ENCODE measurements around the gene HCCS. TPM values are rescaled to one million over a fixed set of nuclear protein-coding genes. Genes with fewer than 3 reads are reported as not detected.

The HCCS gene
- total and polyA plus RNA-seq, 2 donors (not counting 3 experiments of a cell fraction or from before 2014, with no cell fraction given): 16.9 to 39.3 TPM

DNA sequence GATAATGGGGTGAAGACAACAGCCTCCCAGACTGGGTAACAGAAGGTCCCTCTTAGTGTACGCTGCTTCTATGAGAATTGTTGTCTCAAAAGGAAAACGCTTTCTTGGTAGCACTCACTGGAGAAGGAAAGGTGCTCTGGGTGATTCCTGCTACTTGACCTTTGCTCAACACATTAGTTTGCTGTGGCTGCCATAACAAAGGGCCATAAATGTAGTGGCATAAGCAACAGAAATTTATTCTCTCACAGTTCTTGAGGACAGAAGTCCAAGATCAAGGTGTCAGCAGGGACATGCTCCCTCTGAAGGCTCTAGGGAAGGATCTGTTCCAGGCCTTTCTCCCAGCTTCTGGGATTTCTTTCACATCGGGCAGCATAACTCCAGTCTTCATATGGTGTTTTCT is 19.0 kb downstream of the HCCS start:
- H3K4me2 ChIP-seq (ENCODE audit: insufficient read depth, low read length): no peak overlapping the region
- ChIA-PET POLR2A (no interaction called here), CTCF (no interaction called here)
- H3K9me3 ChIP-seq (replicated peaks; ENCODE audit: control insufficient read depth, insufficient read depth, low read length): no peaks in the 10 kb centered on the region
- H3K36me3 ChIP-seq (ENCODE audit: control insufficient read depth in 2 of 2, extremely low read depth in 1 of 2, insufficient read depth in 2 of 2, low read length in 2 of 2): no peaks in the 10 kb centered on the region
- H3K4me3 ChIP-seq (replicated peaks in 1 of 3; ENCODE audit: insufficient read depth in 1 of 3, low read depth in 1 of 3, low read length in 3 of 3): no peak overlapping the region
- no peaks in the 10 kb centered on the region for H3K27me3 ChIP-seq (ENCODE audit: control insufficient read depth in 2 of 2, insufficient read depth in 2 of 2, low read length in 2 of 2)
- no peaks in the 10 kb centered on the region for H3K79me2 ChIP-seq (ENCODE audit: control insufficient read depth, insufficient read depth, low read length)
- no peak overlapping the region for H3K9ac ChIP-seq (replicated peaks; ENCODE audit: extremely low read depth, insufficient read depth, low read length)
- H4K20me1 ChIP-seq (replicated peaks; ENCODE audit: control insufficient read depth, extremely low read depth, insufficient read depth, low read length): no peaks in the 10 kb centered on the region
- dilution Hi-C loops (cut with MboI; ENCODE audit: extremely low pct_ligation_motif_present, low sequenced_read_pairs): no loop called here
- no peak overlapping the region for H2AFZ ChIP-seq (ENCODE audit: low read depth, low read length)
- TF ChIP-seq POLR2AphosphoS5 (IDR thresholded peaks at IDR 0.05; ENCODE audit: insufficient read depth, low read depth, low read length): no peak
- TF ChIP-seq GATA2 (IDR thresholded peaks at IDR 0.05; ENCODE audit: insufficient read depth, insufficient read length, low read depth, low read length): no peak
- TF ChIP-seq EZH2 (IDR thresholded peaks at IDR 0.05; ENCODE audit: borderline replicate concordance, low read depth, low read length, severe bottlenecking): no peak
- TF ChIP-seq, protein P1, sequence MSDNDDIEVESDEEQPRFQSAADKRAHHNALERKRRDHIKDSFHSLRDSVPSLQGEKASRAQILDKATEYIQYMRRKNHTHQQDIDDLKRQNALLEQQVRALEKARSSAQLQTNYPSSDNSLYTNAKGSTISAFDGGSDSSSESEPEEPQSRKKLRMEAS (IDR thresholded peaks at IDR 0.05; ENCODE audit: insufficient read depth, insufficient read length): no peak
- TF ChIP-seq, protein P2, sequence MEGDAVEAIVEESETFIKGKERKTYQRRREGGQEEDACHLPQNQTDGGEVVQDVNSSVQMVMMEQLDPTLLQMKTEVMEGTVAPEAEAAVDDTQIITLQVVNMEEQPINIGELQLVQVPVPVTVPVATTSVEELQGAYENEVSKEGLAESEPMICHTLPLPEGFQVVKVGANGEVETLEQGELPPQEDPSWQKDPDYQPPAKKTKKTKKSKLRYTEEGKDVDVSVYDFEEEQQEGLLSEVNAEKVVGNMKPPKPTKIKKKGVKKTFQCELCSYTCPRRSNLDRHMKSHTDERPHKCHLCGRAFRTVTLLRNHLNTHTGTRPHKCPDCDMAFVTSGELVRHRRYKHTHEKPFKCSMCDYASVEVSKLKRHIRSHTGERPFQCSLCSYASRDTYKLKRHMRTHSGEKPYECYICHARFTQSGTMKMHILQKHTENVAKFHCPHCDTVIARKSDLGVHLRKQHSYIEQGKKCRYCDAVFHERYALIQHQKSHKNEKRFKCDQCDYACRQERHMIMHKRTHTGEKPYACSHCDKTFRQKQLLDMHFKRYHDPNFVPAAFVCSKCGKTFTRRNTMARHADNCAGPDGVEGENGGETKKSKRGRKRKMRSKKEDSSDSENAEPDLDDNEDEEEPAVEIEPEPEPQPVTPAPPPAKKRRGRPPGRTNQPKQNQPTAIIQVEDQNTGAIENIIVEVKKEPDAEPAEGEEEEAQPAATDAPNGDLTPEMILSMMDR (IDR thresholded peaks at IDR 0.05; ENCODE audit: extremely low read depth in 1 of 2, insufficient read depth in 1 of 2, low read depth in 1 of 2, low read length in 2 of 2): no peak
- TF ChIP-seq POLR2A (IDR thresholded peaks at IDR 0.05; ENCODE audit: low read depth, low read length): no peak
- TF ChIP-seq JUN (IDR thresholded peaks at IDR 0.05; ENCODE audit: borderline replicate concordance, insufficient read depth, insufficient read length, low read depth): no peak
- TF ChIP-seq MYC (IDR thresholded peaks at IDR 0.05; ENCODE audit: low read depth, low read length): no peak
- no peak for TF ChIP-seq FOS (IDR thresholded peaks at IDR 0.05; ENCODE audit: borderline replicate concordance, insufficient read depth, low read length)
- no peak for FAIRE-seq
- no peaks in the 10 kb centered on the region for H3K9me1 ChIP-seq (replicated peaks; ENCODE audit: control insufficient read depth, extremely low read depth, insufficient read depth, low read length)
- no peak overlapping the region for H3K27ac ChIP-seq (ENCODE audit: insufficient read depth, low read depth, low read length)
- intact Hi-C loops (cut with micrococcal nuclease): no loop called here
- no peak for DNase-seq (ENCODE audit: low read depth, low spot score)
- no TSS peak for BruUV-seq (replicated peaks)
- H3K4me1 ChIP-seq (ENCODE audit: control insufficient read depth, extremely low read depth, insufficient read depth, low read length): no peaks in the 10 kb centered on the region

All from endothelial cell of umbilical vein (primary cell).